ENCODE data around the gene MECR.

MECR gene

DNA sequence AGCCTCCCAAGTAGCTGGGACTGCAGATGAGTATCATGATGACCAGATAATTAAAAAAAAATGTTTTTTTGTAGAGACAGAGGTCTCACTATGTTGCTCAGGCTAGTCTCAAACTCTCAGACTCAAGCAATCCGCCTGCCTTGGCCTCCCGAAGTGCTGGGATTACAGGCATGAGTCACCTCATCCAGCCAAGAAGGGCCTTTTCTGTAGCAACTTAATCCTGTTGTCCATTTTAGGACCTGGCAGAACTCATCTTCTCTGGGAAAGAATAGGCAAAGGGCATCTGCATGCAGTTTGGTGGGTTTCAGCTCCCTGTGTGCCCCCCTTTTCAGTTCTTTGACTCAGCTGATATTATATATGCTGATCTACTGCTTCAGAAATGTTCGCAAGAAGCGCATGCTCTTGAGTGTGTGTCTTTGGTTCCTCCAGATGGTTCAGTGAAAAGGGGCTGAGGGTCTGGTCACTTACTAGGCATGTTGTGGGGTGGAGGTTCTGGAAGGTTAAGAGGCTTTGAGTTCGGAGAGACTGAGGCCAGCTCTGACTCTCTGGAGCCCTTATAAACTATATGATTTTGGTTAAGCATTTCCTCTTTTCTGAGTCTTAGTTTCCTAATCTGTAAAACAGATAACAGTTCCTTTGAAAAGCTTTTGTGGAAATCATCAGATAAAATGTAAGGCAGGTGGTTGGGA, 29.7 kb downstream of the MECR start:
- H3K4me3 ChIP-seq (ENCODE audit: low read depth, low read length), result no peak overlapping the region
- ChIA-PET POLR2A (interaction anchor here (1.8 kb wide), 1 partner anchor 19 kb away, joined by 3 read pairs; the partner anchor contains the start of gene SRSF4), CTCF (interaction anchor here (0.6 to 16.2 kb wide), 14 partner anchors 8 to 321 kb away, joined by 3 to 327 read pairs (median 6); partner anchors contain the start of genes SRSF4 and TMEM200B)
- TF ChIP-seq, protein P1, sequence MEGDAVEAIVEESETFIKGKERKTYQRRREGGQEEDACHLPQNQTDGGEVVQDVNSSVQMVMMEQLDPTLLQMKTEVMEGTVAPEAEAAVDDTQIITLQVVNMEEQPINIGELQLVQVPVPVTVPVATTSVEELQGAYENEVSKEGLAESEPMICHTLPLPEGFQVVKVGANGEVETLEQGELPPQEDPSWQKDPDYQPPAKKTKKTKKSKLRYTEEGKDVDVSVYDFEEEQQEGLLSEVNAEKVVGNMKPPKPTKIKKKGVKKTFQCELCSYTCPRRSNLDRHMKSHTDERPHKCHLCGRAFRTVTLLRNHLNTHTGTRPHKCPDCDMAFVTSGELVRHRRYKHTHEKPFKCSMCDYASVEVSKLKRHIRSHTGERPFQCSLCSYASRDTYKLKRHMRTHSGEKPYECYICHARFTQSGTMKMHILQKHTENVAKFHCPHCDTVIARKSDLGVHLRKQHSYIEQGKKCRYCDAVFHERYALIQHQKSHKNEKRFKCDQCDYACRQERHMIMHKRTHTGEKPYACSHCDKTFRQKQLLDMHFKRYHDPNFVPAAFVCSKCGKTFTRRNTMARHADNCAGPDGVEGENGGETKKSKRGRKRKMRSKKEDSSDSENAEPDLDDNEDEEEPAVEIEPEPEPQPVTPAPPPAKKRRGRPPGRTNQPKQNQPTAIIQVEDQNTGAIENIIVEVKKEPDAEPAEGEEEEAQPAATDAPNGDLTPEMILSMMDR (IDR thresholded peaks at IDR 0.05; ENCODE audit: insufficient read depth, low read length, missing control alignments), result no peak
- no peak for DNase-seq (ENCODE audit: low read depth, low spot score)

- POLR2A ChIA-PET, result interaction anchor here (1.8 kb wide), 1 partner anchor 16 kb away, joined by 12 read pairs; the partner anchor contains the start of gene SRSF4
- TF ChIP-seq, protein P1 (IDR thresholded peaks at IDR 0.05; ENCODE audit: insufficient read depth, low read length, missing control alignments), result no peak
These were observed 32.7 kb downstream of the MECR start for GRCh38 chr1:29197993-29198392.

DNA sequence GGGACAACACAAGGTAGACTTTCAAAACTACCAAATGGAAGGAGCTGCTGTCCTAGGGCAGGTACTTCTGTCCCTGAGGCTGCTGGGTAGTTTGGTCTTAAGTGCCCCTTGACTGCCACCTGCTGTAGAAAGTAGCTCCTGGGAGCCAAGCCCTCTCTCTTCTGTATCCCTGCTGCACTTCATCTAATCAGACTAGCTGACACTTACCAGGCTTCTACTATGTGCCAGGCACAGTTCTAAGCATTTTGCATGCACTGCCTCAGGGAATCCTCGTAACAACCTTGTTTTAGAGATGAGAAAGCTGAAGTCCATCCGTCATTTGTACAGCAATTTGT, 33.2 kb downstream of the MECR start:
- CTCF ChIA-PET, result interaction anchor here (0.7 to 16.2 kb wide), 14 partner anchors 9 to 317 kb away, joined by 3 to 327 read pairs (median 4); partner anchors contain the start of genes SRSF4 and TMEM200B

More at GRCh38 chr1:29197993-29198392, 32.7 kb downstream of the MECR start:
- no peak overlapping the region for H3K4me3 ChIP-seq (ENCODE audit: low read depth, low read length)
- CTCF ChIA-PET, result interaction anchor here (0.7 to 16.2 kb wide), 14 partner anchors 8 to 318 kb away, joined by 3 to 327 read pairs (median 4); partner anchors contain the start of genes SRSF4 and TMEM200B
- no peak for DNase-seq (ENCODE audit: low read depth, low spot score)

DNA sequence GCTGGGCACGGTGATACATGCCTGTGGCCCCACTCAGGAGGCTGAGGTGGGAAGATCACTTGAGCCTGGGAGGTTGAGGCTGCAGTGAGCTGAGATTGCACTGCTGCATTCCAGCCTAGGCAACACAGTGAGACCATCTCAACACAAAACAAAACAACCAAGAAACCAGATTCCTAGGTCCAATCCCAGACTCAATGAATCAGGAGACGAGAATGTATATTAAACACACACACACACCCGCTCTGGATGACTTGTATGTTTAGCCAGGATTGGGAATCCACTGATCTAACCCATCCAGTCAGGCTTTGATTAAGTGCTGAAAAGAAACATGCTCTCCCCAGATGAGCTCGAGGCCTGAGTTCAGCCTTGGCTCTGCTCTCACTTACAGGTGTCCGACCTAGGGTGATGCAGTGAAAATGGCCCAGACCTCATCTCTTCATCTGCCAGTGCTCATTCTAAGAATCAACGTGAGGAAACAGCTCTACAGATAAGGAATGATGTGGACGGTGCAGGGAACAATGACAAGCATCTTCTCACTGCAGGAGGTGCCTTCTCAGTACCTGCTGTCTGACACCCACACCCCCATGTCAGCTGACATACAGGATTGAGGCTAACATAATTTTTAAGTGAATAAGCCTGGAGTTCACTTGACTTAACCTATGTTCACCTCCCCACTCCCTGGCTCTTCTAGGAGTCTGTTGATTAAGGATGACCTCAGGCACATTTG, 33.7 kb downstream of the MECR start:
- TF ChIP-seq, protein P1 (IDR thresholded peaks at IDR 0.05; ENCODE audit: insufficient read depth, low read length, missing control alignments), result no peak
- ChIA-PET POLR2A (interaction anchor here (1.4 to 1.8 kb wide), 2 partner anchors 15 to 73 kb away, joined by 5 to 12 read pairs; partner anchors contain the start of genes SRSF4 and TMEM200B), CTCF (interaction anchor here (0.6 to 16.2 kb wide), 15 partner anchors 9 to 317 kb away, joined by 3 to 327 read pairs (median 4); partner anchors contain the start of genes SRSF4 and TMEM200B)
- peak; percentile 92 for DNase-seq (ENCODE audit: low read depth, low spot score)
- no peak overlapping the region; the same call in 1 of the 2 replicates for H3K4me3 ChIP-seq (ENCODE audit: low read depth, low read length)

More for the DNA sequence above, 33.2 kb downstream of the MECR start:
- no peak for DNase-seq (ENCODE audit: low read depth, low spot score)
- POLR2A ChIA-PET, result interaction anchor here (1.4 to 1.8 kb wide), 2 partner anchors 15 to 74 kb away, joined by 5 to 12 read pairs; partner anchors contain the start of genes SRSF4 and TMEM200B
- no peak overlapping the region for H3K4me3 ChIP-seq (ENCODE audit: low read depth, low read length)
- TF ChIP-seq, protein P1 (IDR thresholded peaks at IDR 0.05; ENCODE audit: insufficient read depth, low read length, missing control alignments), result peak; percentile 51

DNA sequence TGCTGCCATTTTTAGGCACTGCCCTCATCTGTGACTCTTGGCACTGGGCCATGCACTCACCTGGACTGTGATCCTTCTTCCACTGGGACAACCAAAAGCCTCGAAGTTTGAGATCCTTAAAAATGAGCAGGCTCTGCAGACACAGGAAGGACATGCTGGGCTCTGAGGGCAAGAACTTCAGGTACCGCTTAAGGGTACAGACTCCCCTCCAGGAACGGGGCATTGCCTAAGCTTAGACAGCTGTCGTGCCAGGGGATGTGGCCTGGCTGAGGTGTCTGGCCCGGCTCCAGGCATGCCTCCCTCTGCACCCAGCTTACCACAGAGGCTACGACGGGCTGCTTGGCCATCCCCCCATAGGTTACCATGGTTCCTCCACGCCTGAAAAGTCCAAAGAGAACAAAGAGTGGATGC, 34.8 kb downstream of the MECR start:
- TF ChIP-seq, protein P1 (IDR thresholded peaks at IDR 0.05; ENCODE audit: insufficient read depth, low read length, missing control alignments), result no peak
- POLR2A ChIA-PET, result no interaction called here

More for the DNA sequence above, 34.8 kb downstream of the MECR start:
- CTCF ChIA-PET, result interaction anchor here (0.9 to 16.2 kb wide), 4 partner anchors 13 to 315 kb away, joined by 3 to 327 read pairs (median 160); partner anchors contain the start of genes SRSF4 and TMEM200B
- DNase-seq (ENCODE audit: low read depth, low spot score), result no peak
- no peak overlapping the region for H3K4me3 ChIP-seq (ENCODE audit: low read depth, low read length)

Measured in AG04449 (cell line).